Prostate gland (tissue), 2 donors: ENCODE results near the gene CEP72.
"Not testable (repeated sequence)": the region's sequence is repeated elsewhere in the genome, so short reads cannot be mapped to it uniquely, and the experiment has no call there.

ENCODE experiments used
- POLR2A ChIP-seq: fragments of 450-650 bp; IDR thresholded peaks from one replicate; pipeline ENCODE4 v1.6.1; 2016; ENCODE audit warnings: antibody characterized with exemption, mild to moderate bottlenecking
- POLR2AphosphoS5 ChIP-seq: sonication (generic); formaldehyde crosslinking; IDR thresholded peaks from one replicate; pipeline ENCODE4 v1.6.1; 2017; ENCODE audit warnings: antibody characterized with exemption
- TF ChIP-seq, protein P1 (sequence below), 4 experiments: fragments of 200-600 bp in 2 of 4; fragments of 450-650 bp in 2 of 4; sonication (generic) in 2 of 4; IDR thresholded peaks; 1 replicate in 3 of 4; 2 replicates in 1 of 4; pipeline ENCODE4 v1.5.1; 2016 to 2019; ENCODE audit warnings: antibody characterized with exemption in 4 of 4, mild to moderate bottlenecking in 2 of 4, moderate library complexity in 2 of 4

DNA sequence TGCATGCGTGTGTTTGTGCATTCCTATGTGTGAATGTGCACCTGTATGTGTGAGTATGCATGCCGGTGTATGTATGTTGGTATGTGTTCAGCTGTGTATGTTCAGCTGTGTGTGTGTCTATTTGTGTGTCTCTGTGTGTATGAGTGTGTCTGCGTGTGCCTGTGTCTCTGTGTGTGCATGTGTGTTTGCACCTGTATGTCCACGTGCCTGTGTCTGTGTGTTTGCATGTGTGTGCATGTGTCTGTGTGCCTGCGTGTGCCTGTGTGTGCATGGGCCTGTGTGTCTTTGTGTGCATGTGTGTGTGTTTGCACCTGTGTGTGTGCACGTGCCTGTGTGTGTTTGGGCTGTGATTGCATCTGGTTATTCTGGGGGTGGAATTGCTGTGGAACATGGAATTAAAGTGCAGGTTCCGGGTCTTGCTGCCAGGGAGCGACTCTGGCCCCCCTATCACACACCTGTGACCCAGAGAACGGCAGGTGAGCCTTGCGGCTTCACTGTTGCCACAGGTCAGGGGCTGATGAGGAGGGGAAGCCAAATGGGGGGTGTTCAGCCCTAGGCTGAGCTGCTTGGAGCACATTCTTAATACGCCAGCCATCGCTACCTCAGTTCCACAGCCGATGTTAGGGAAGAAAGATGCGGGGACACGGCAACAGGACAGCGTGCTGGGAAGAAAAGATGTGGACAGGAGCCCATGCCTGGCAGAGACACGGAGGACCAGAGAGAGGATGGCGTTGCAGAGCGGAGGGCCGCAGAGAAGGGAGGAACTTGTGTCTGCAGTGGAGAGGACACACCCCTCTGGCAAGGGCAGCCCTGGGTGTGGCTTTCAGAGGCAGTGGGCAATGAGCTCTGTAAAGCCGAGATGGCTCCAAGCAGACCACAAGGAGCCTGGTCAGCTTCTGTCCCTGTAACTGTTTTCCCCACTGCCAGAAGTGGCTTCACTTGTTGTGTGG, 84.9 kb downstream of the CEP72 start:
- TF ChIP-seq, protein P1, sequence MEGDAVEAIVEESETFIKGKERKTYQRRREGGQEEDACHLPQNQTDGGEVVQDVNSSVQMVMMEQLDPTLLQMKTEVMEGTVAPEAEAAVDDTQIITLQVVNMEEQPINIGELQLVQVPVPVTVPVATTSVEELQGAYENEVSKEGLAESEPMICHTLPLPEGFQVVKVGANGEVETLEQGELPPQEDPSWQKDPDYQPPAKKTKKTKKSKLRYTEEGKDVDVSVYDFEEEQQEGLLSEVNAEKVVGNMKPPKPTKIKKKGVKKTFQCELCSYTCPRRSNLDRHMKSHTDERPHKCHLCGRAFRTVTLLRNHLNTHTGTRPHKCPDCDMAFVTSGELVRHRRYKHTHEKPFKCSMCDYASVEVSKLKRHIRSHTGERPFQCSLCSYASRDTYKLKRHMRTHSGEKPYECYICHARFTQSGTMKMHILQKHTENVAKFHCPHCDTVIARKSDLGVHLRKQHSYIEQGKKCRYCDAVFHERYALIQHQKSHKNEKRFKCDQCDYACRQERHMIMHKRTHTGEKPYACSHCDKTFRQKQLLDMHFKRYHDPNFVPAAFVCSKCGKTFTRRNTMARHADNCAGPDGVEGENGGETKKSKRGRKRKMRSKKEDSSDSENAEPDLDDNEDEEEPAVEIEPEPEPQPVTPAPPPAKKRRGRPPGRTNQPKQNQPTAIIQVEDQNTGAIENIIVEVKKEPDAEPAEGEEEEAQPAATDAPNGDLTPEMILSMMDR (IDR thresholded peaks at IDR 0.05): not testable (repeated sequence)
- TF ChIP-seq POLR2AphosphoS5, POLR2A: not testable (repeated sequence)
